Spleen (tissue), 11 donors: Measurements from ENCODE around the gene GNMT. TPM values are rescaled to one million over a fixed set of nuclear protein-coding genes. Genes with fewer than 3 reads are reported as not detected.

Experiments used
- DNase-seq: peaks from one replicate; pipeline ENCODE4 v3.0.0-alpha.2; 2020
- H3K27ac ChIP-seq, 8 donors: fragments of 200-600 bp; sonication (generic) in 7 of 8; 1 replicate in 4 of 8; 2 replicates in 4 of 8; pipeline versions ENCODE4 v1.5.0 to v1.8.0; 2016 to 2021; ENCODE audit warnings: inconsistent platforms in 4 of 8, mild to moderate bottlenecking in 4 of 8, moderate library complexity in 1 of 8
- H3K27me3 ChIP-seq, 7 donors: fragments of 200-600 bp; sonication (generic) in 6 of 7; replicated peaks in 1 of 7; 1 replicate in 4 of 7; 2 replicates in 3 of 7; pipeline versions ENCODE4 v1.5.0 to v1.8.0; 2016 to 2021; ENCODE audit warnings: inconsistent platforms in 3 of 7, mild to moderate bottlenecking in 1 of 7
- H3K36me3 ChIP-seq, 6 donors: fragments of 200-600 bp; sonication (generic) in 5 of 6; 1 replicate in 4 of 6; 2 replicates in 2 of 6; pipeline versions ENCODE4 v1.5.0 to v1.8.0; 2016 to 2021; ENCODE audit warnings: inconsistent platforms in 2 of 6
- H3K4me1 ChIP-seq, 6 donors: fragments of 200-600 bp; sonication (generic) in 5 of 6; 1 replicate in 3 of 6; 2 replicates in 3 of 6; pipeline versions ENCODE4 v1.5.0 to v1.8.0; 2016 to 2021; ENCODE audit warnings: inconsistent platforms in 3 of 6
- H3K4me3 ChIP-seq, 8 donors: fragments of 200-600 bp; sonication (generic) in 7 of 8; 1 replicate in 4 of 8; 2 replicates in 4 of 8; pipeline versions ENCODE4 v1.5.0 to v1.8.0; 2016 to 2021; ENCODE audit warnings: inconsistent platforms in 4 of 8, mild to moderate bottlenecking in 4 of 8, moderate library complexity in 2 of 8
- H3K9me3 ChIP-seq, 8 donors: fragments of 200-600 bp; sonication (generic) in 7 of 8; 1 replicate in 4 of 8; 2 replicates in 4 of 8; pipeline versions ENCODE4 v1.5.0 to v1.8.0; 2016 to 2021; ENCODE audit warnings: inconsistent platforms in 4 of 8
- CTCF ChIP-seq, 11 experiments: fragments of 200-600 bp in 7 of 11; fragments of 450-650 bp in 4 of 11; sonication (generic) in 4 of 11; IDR thresholded peaks in 8 of 11; conservative IDR thresholded peaks in 3 of 11; 1 replicate in 7 of 11; 2 replicates in 4 of 11; pipeline versions ENCODE4 v1.4.0 to v1.8.0; 2016 to 2021; ENCODE audit warnings: antibody characterized with exemption in 11 of 11, inconsistent platforms in 4 of 11, mild to moderate bottlenecking in 1 of 11
- POLR2A ChIP-seq, 3 donors: fragments of 450-650 bp; IDR thresholded peaks; one replicate each; pipeline ENCODE4 v1.5.1; 2017; ENCODE audit warnings: antibody characterized with exemption in 3 of 3, mild to moderate bottlenecking in 1 of 3
- POLR2AphosphoS5 ChIP-seq, 3 donors: sonication (generic); formaldehyde crosslinking; IDR thresholded peaks; one replicate each; pipeline ENCODE4 v1.5.1; 2017; ENCODE audit warnings: antibody characterized with exemption in 3 of 3
- WGBS, 5 donors: extraction: QIAGEN DNeasy Blood & Tissue Kit in 3 of 5; methylation state at CpG; one replicate each; pipeline versions ENCODE4 v1.1.5 to v1.1.7; 2013 to 2018; 5-methylcytosine and 5-hydroxymethylcytosine counted together
- intact Hi-C: fragments of 100-400 bp; cut with DNase I; formaldehyde crosslinking; loops from one replicate; pipeline ENCODE4 v1.15.0; 2023; ENCODE audit warnings: low total_unique reads
- polyA plus RNA-seq, 3 donors: library from polyadenylated mRNA; stranded (reverse); fragments of 200-250 nt; gene quantifications; one replicate each; pipeline ENCODE4 v1.2.1, GENCODE V29; 2013
- total RNA-seq, 7 donors: library from RNA; depleted of rRNA in 3 of 7; stranded (reverse); fragments of >200 nt in 3 of 7; fragmentation: NEBNext Ultra II Directional in 4 of 7; extraction: Animal tissue kit (Norgen Biotek cat#: 25700) in 4 of 7; gene quantifications; one replicate each; pipeline versions ENCODE4 v1.1.0 to v1.2.1, GENCODE V29; 2016 to 2021
- donor health status: healthy with polysubstance abuse.
- donor health status: DM: no; HTN: no; CAD: no; lungs with moderate emphysema.
- donor health status: DM: no; HTN: no; CAD: no.
- donor health status: Bipolar disorder and iron deficiency.
- donor health status: healthy.
- donor health status: DM: no; HTN: no; CAD: no.
- donor health status: DM: yes; HTN: yes; CAD: no.

Gene GNMT
- total and polyA plus RNA-seq, 10 donors: 0.68 to 3.0 (median 2.0) TPM

GRCh38 chr6:42963179-42963854 lies 2.8 kb downstream of the GNMT start:
- H3K9me3 ChIP-seq: no peaks in the 10 kb centered on the region
- peaks cover 11 to 21% (median 19%) of the 10 kb centered on the region in 6 donors for H3K4me1 ChIP-seq
- peaks cover 0 to 13% (median 0%) of the 10 kb centered on the region in 7 donors for H3K27me3 ChIP-seq
- no peak overlapping the region for H3K27ac ChIP-seq
- H3K36me3 ChIP-seq: peaks cover 0 to 67% (median 43%) of the 10 kb centered on the region in 6 donors
- 89 to 91% (median 89%) methylated on average over 10 to 12 of the region's 12 CpGs for WGBS, 5 donors
- no peak for TF ChIP-seq POLR2A (IDR thresholded peaks at IDR 0.05)
- no peak for TF ChIP-seq CTCF (IDR thresholded peaks at IDR 0.05 in 8 of 11, conservative IDR thresholded peaks at IDR 0.05 in 3 of 11)
- TF ChIP-seq POLR2AphosphoS5 (IDR thresholded peaks at IDR 0.05): no peak
- no peak overlapping the region for H3K4me3 ChIP-seq
- intact Hi-C loops: no loop called here
- peak; percentile 47 for DNase-seq

- peak in 3 of 11 experiments; percentile 15 to 21 (median 19) for TF ChIP-seq CTCF (IDR thresholded peaks at IDR 0.05 in 8 of 11, conservative IDR thresholded peaks at IDR 0.05 in 3 of 11)
- no peak for TF ChIP-seq POLR2AphosphoS5 (IDR thresholded peaks at IDR 0.05)
- no peaks in the 10 kb centered on the region for H3K9me3 ChIP-seq
- DNase-seq: peak; percentile 56
- intact Hi-C loops: no loop called here
- H3K4me1 ChIP-seq: peaks cover 11 to 21% (median 19%) of the 10 kb centered on the region in 6 donors
- H3K4me3 ChIP-seq: no peak overlapping the region
- H3K36me3 ChIP-seq: peaks cover 0 to 74% (median 48%) of the 10 kb centered on the region in 6 donors
- H3K27ac ChIP-seq: no peak overlapping the region
- peaks cover 0 to 13% (median 0%) of the 10 kb centered on the region in 7 donors for H3K27me3 ChIP-seq
- 80 to 90% (median 89%) methylated on average over 3 to 9 of the region's 9 CpGs for WGBS, 5 donors
Measured at GRCh38 chr6:42963855-42964605, 3.5 kb downstream of the GNMT start.

- Histone ChIP-seq H3K4me1 (no peaks in the 10 kb centered on the region), H3K36me3 (peaks cover 0 to 97% (median 60%) of the 10 kb centered on the region in 6 donors), H3K4me3 (no peak overlapping the region), H3K27ac (no peak overlapping the region), H3K9me3 (no peaks in the 10 kb centered on the region), H3K27me3 (no peaks in the 10 kb centered on the region)
- TF ChIP-seq CTCF (IDR thresholded peaks at IDR 0.05 in 8 of 11, conservative IDR thresholded peaks at IDR 0.05 in 3 of 11) (no peak), POLR2A (IDR thresholded peaks at IDR 0.05) (no peak), POLR2AphosphoS5 (IDR thresholded peaks at IDR 0.05) (no peak)
- 69 to 83% (median 72%) methylated on average over 7 of the region's 7 CpGs for WGBS, 5 donors
- DNase-seq: no peak
- intact Hi-C loops: no loop called here
Measured at GRCh38 chr6:42966571-42966970, 6.0 kb downstream of the GNMT start.

GRCh38 chr6:42967228-42967627 lies 6.7 kb downstream of the GNMT start:
- intact Hi-C loops: no loop called here
- no peak for DNase-seq
- Histone ChIP-seq H3K27ac (no peak overlapping the region), H3K4me1 (no peaks in the 10 kb centered on the region), H3K36me3 (peaks cover 0 to 99% (median 58%) of the 10 kb centered on the region in 6 donors), H3K4me3 (no peak overlapping the region), H3K27me3 (no peaks in the 10 kb centered on the region), H3K9me3 (no peaks in the 10 kb centered on the region)
- WGBS, 5 donors: 90 to 99% (median 97%) methylated on average over 11 of the region's 11 CpGs
- TF ChIP-seq POLR2A (IDR thresholded peaks at IDR 0.05) (no peak), POLR2AphosphoS5 (IDR thresholded peaks at IDR 0.05) (peak in 1 of 3 donors; percentile 21), CTCF (IDR thresholded peaks at IDR 0.05 in 8 of 11, conservative IDR thresholded peaks at IDR 0.05 in 3 of 11) (no peak)
